Panc1 (cell line): ENCODE results near the gene ELP2.

Experiments used
- POLR2AphosphoS5 ChIP-seq: IDR thresholded peaks from 2 replicates; pipeline ENCODE4 v1.6.1; 2012; ENCODE audit warnings: mild to moderate bottlenecking, low read depth, low read length, moderate library complexity
- TF ChIP-seq, protein P1 (sequence below): fragments of 450-650 bp; IDR thresholded peaks from 2 replicates; pipeline ENCODE4 v1.5.1; 2017; ENCODE audit warnings: mild to moderate bottlenecking
- TF ChIP-seq, protein P2 (sequence below), 2 experiments: IDR thresholded peaks; 2 replicates each; pipeline ENCODE4 v1.6.1; 2011 to 2012; ENCODE audit warnings: low read depth in 2 of 2, control low read depth in 1 of 2, low read length in 1 of 2, mild to moderate bottlenecking in 1 of 2, moderate library complexity in 1 of 2; ENCODE audit not compliant: insufficient read depth in 1 of 2

DNA sequence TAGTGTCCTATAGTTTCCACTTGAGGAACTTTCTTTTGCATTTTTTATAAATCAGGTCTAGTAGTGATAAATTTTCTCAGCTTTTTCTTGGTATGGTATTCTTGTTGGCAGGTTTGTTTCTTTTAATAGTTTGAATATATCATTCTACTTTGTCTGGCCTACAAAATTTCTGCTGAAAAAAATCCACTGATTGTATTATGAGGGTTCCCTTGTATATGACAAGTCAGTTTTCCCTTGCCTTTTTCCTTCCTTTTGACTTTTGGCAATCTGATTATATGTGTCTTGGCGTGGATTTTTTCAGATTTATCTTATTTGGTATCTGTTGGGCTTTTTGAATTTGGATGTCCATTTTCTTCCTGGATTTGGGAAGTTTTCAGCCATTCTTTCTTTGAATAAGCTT, 99.5 kb downstream of the ELP2 start:
- TF ChIP-seq, protein P1, sequence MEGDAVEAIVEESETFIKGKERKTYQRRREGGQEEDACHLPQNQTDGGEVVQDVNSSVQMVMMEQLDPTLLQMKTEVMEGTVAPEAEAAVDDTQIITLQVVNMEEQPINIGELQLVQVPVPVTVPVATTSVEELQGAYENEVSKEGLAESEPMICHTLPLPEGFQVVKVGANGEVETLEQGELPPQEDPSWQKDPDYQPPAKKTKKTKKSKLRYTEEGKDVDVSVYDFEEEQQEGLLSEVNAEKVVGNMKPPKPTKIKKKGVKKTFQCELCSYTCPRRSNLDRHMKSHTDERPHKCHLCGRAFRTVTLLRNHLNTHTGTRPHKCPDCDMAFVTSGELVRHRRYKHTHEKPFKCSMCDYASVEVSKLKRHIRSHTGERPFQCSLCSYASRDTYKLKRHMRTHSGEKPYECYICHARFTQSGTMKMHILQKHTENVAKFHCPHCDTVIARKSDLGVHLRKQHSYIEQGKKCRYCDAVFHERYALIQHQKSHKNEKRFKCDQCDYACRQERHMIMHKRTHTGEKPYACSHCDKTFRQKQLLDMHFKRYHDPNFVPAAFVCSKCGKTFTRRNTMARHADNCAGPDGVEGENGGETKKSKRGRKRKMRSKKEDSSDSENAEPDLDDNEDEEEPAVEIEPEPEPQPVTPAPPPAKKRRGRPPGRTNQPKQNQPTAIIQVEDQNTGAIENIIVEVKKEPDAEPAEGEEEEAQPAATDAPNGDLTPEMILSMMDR, result no peak
- TF ChIP-seq, protein P2, sequence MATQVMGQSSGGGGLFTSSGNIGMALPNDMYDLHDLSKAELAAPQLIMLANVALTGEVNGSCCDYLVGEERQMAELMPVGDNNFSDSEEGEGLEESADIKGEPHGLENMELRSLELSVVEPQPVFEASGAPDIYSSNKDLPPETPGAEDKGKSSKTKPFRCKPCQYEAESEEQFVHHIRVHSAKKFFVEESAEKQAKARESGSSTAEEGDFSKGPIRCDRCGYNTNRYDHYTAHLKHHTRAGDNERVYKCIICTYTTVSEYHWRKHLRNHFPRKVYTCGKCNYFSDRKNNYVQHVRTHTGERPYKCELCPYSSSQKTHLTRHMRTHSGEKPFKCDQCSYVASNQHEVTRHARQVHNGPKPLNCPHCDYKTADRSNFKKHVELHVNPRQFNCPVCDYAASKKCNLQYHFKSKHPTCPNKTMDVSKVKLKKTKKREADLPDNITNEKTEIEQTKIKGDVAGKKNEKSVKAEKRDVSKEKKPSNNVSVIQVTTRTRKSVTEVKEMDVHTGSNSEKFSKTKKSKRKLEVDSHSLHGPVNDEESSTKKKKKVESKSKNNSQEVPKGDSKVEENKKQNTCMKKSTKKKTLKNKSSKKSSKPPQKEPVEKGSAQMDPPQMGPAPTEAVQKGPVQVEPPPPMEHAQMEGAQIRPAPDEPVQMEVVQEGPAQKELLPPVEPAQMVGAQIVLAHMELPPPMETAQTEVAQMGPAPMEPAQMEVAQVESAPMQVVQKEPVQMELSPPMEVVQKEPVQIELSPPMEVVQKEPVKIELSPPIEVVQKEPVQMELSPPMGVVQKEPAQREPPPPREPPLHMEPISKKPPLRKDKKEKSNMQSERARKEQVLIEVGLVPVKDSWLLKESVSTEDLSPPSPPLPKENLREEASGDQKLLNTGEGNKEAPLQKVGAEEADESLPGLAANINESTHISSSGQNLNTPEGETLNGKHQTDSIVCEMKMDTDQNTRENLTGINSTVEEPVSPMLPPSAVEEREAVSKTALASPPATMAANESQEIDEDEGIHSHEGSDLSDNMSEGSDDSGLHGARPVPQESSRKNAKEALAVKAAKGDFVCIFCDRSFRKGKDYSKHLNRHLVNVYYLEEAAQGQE (IDR thresholded peaks at IDR 0.05; ENCODE audit: insufficient read depth in 1 of 2, low read depth in 2 of 2, low read length in 1 of 2), result no peak
- TF ChIP-seq POLR2AphosphoS5, result no peak
